KOPT-K1 (cell line): ENCODE measurements around the gene LPAR2.

Experiments used
- H3K27ac ChIP-seq: fragments of 200-600 bp; sonication (generic); 2 replicates; pipeline ENCODE4 v1.5.1; 2016; ENCODE audit warnings: antibody characterized with exemption, mild to moderate bottlenecking, low read depth, low read length; ENCODE audit not compliant: poor library complexity, severe bottlenecking
- H3K36me3 ChIP-seq: fragments of 200-600 bp; sonication (generic); 2 replicates; pipeline ENCODE4 v1.5.1; 2017; ENCODE audit warnings: antibody characterized with exemption, mild to moderate bottlenecking, low read length, moderate library complexity; ENCODE audit not compliant: insufficient read depth
- H3K9me3 ChIP-seq: fragments of 200-600 bp; sonication (generic); 2 replicates; pipeline ENCODE4 v1.5.1; 2017; ENCODE audit warnings: antibody characterized with exemption, low read length, mild to moderate bottlenecking; ENCODE audit not compliant: insufficient read depth, poor library complexity, severe bottlenecking

The LPAR2 gene

GRCh38 chr19:19643158-19644053, 15.4 kb upstream of the LPAR2 start, which contains the start of gene GMIP:
Gene GMIP (minus strand): TSS chr19:19643657. CDS start chr19:19643529, 128 bp downstream.
- H3K9me3 ChIP-seq: no peaks in the 10 kb centered on the region
- H3K36me3 ChIP-seq: peaks cover 54% of the 10 kb centered on the region
- peak within 1 kb of the TSS; percentile 75 for H3K27ac ChIP-seq

GRCh38 chr19:19642506-19643157, 14.6 kb upstream of the LPAR2 start:
- Histone ChIP-seq H3K9me3 (no peaks in the 10 kb centered on the region), H3K36me3 (peaks cover 50% of the 10 kb centered on the region), H3K27ac (peak overlapping the region; percentile 75)

- Histone ChIP-seq H3K27ac (no peak overlapping the region), H3K9me3 (no peaks in the 10 kb centered on the region), H3K36me3 (peaks cover 57% of the 10 kb centered on the region)
Measured at GRCh38 chr19:19637523-19638251, 9.7 kb upstream of the LPAR2 start.

- H3K9me3 ChIP-seq: no peaks in the 10 kb centered on the region
- peaks cover 62% of the 10 kb centered on the region for H3K36me3 ChIP-seq
- no peak overlapping the region for H3K27ac ChIP-seq
Measured at GRCh38 chr19:19637186-19637522, 9.1 kb upstream of the LPAR2 start.

GRCh38 chr19:19636573-19637185, 8.7 kb upstream of the LPAR2 start:
- Histone ChIP-seq H3K36me3 (peaks cover 63% of the 10 kb centered on the region), H3K27ac (no peak overlapping the region), H3K9me3 (no peaks in the 10 kb centered on the region)

GRCh38 chr19:19635313-19635702, 7.3 kb upstream of the LPAR2 start:
- peaks cover 63% of the 10 kb centered on the region for H3K36me3 ChIP-seq

GRCh38 chr19:19634516-19635312, 6.7 kb upstream of the LPAR2 start:
- H3K9me3 ChIP-seq: no peaks in the 10 kb centered on the region
- no peak overlapping the region for H3K27ac ChIP-seq
- peaks cover 64% of the 10 kb centered on the region for H3K36me3 ChIP-seq

More at GRCh38 chr19:19635313-19635702, 7.3 kb upstream of the LPAR2 start:
- H3K9me3 ChIP-seq: no peaks in the 10 kb centered on the region
- no peak overlapping the region for H3K27ac ChIP-seq

- H3K9me3 ChIP-seq: no peaks in the 10 kb centered on the region
- peaks cover 65% of the 10 kb centered on the region for H3K36me3 ChIP-seq
- no peak overlapping the region for H3K27ac ChIP-seq
Measured at GRCh38 chr19:19633711-19634515, 5.9 kb upstream of the LPAR2 start.

- Histone ChIP-seq H3K27ac (no peak overlapping the region), H3K9me3 (no peaks in the 10 kb centered on the region), H3K36me3 (peaks cover 62% of the 10 kb centered on the region)
Measured at GRCh38 chr19:19632661-19633060, 4.6 kb upstream of the LPAR2 start.

GRCh38 chr19:19631346-19631745, 3.3 kb upstream of the LPAR2 start:
- Histone ChIP-seq H3K9me3 (no peaks in the 10 kb centered on the region), H3K36me3 (peaks cover 49% of the 10 kb centered on the region), H3K27ac (no peak overlapping the region)

- Histone ChIP-seq H3K36me3 (peaks cover 46% of the 10 kb centered on the region), H3K9me3 (no peaks in the 10 kb centered on the region), H3K27ac (no peak overlapping the region)
Measured at GRCh38 chr19:19630426-19630825, 2.4 kb upstream of the LPAR2 start.

GRCh38 chr19:19630062-19630414, 2.0 kb upstream of the LPAR2 start:
- Histone ChIP-seq H3K9me3 (no peaks in the 10 kb centered on the region), H3K27ac (no peak overlapping the region), H3K36me3 (peaks cover 42% of the 10 kb centered on the region)

- Histone ChIP-seq H3K9me3 (no peaks in the 10 kb centered on the region), H3K36me3 (peaks cover 36% of the 10 kb centered on the region), H3K27ac (no peak overlapping the region)
Measured at GRCh38 chr19:19628501-19629134, 598 bp upstream of the LPAR2 start.
